ENCODE data around the gene THBS1. TPM values are rescaled to one million over a fixed set of nuclear protein-coding genes. Genes with fewer than 3 reads are reported as not detected.

The THBS1 gene
- polyA plus RNA-seq, result 10 to 100 TPM in 1 of 3 donors, 1 to 10 TPM in 2; 2.2 to 11.4 (median 9.2) TPM

- H3K36me3 Mint-ChIP-seq, result peaks cover 0 to 5% (median 0%) of the 10 kb centered on the region in 3 donors
- peaks cover 4 to 8% (median 5%) of the 10 kb centered on the region in 3 donors for H3K27me3 Mint-ChIP-seq (ENCODE audit: low read depth in 3 of 3)
- peak in 2 of 3 donors; percentile 26 to 43 for DNase-seq
- H3K9me3 Mint-ChIP-seq, result no peaks in the 10 kb centered on the region
- peak within 1 kb of the TSS; percentile 77 to 86 (median 82) for H3K4me3 Mint-ChIP-seq
- H3K27ac Mint-ChIP-seq, result peak within 1 kb of the TSS in 5 of 6 donors; percentile 22 to 72 (median 58)
- peaks cover 34 to 60% of the 10 kb centered on the region in 2 donors for H3K4me1 Mint-ChIP-seq
Observed at GRCh38 chr15:39580485-39581241, at the start of gene THBS1. Gene THBS1, plus strand, starts transcription at chr15:39581079. Its CDS starts 779 bp downstream, at chr15:39581858.

- Mint-ChIP-seq H3K4me3 (no peak overlapping the region), H3K27me3 (ENCODE audit: low read depth in 3 of 3) (peaks cover 0 to 5% (median 0%) of the 10 kb centered on the region in 3 donors), H3K36me3 (peaks cover 0 to 2% (median 0%) of the 10 kb centered on the region in 3 donors), H3K27ac (no peak overlapping the region), H3K9me3 (no peaks in the 10 kb centered on the region), H3K4me1 (peaks cover 11 to 13% of the 10 kb centered on the region in 2 donors)
- DNase-seq, result no peak
Observed at GRCh38 chr15:39534996-39535395, 45.9 kb upstream of the THBS1 start.

GRCh38 chr15:39535466-39535865, 45.4 kb upstream of the THBS1 start:
- Mint-ChIP-seq H3K9me3 (no peaks in the 10 kb centered on the region), H3K4me3 (no peak overlapping the region), H3K4me1 (peaks cover 13% of the 10 kb centered on the region in 2 donors)

GRCh38 chr15:39538936-39539335, 41.9 kb upstream of the THBS1 start:
- Mint-ChIP-seq H3K27ac (no peak overlapping the region), H3K4me1 (peaks cover 0 to 2% of the 10 kb centered on the region in 2 donors), H3K9me3 (peaks cover 0 to under 1% (median 0%) of the 10 kb centered on the region in 6 donors), H3K27me3 (ENCODE audit: low read depth in 3 of 3) (peaks cover 0 to 3% (median 0%) of the 10 kb centered on the region in 3 donors), H3K4me3 (no peak overlapping the region), H3K36me3 (peaks cover 0 to 5% (median 0%) of the 10 kb centered on the region in 3 donors)
- DNase-seq, result no peak

More at GRCh38 chr15:39535466-39535865, 45.4 kb upstream of the THBS1 start:
- Mint-ChIP-seq H3K27me3 (ENCODE audit: low read depth in 3 of 3) (peaks cover 0 to 2% (median 0%) of the 10 kb centered on the region in 3 donors), H3K36me3 (peaks cover 0 to 2% (median 0%) of the 10 kb centered on the region in 3 donors), H3K27ac (no peak overlapping the region)
- no peak for DNase-seq

GRCh38 chr15:39539466-39539865, 41.4 kb upstream of the THBS1 start:
- Mint-ChIP-seq H3K4me1 (peaks cover 0 to 2% of the 10 kb centered on the region in 2 donors), H3K36me3 (peaks cover 0 to 5% (median 0%) of the 10 kb centered on the region in 3 donors), H3K27me3 (ENCODE audit: low read depth in 3 of 3) (peaks cover 0 to 1% (median 0%) of the 10 kb centered on the region in 3 donors), H3K4me3 (no peak overlapping the region), H3K27ac (no peak overlapping the region), H3K9me3 (peaks cover 0 to 2% (median 0%) of the 10 kb centered on the region in 6 donors)
- no peak for DNase-seq

DNA sequence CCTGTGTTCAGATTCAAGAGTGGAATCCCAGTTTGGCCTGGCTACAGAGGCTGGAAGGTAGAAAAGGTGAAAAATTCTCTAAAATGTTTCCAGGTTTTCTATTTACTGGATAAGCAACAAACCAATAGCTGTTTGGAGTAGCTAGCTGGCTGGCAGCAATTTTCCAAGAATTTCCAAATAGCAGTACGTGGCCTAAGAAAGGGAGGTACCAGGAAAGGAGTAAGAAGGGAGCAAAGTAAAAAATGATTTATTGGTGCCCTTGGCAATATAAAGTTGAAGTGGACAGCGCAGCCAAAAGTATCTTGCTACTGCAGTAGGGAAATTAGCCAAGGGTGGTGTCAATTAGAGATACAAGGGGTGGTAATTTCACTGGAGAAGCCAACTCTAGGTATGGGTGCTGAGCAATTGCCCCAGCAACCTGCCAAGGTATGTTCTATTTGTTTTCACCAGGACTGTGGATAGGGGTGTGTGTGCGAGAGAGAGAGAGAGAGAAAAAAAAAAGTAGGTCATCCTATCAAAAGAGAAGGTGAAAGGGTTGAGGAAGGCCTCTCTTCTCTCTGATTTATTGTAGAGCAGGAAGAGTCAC, 40.8 kb upstream of the THBS1 start:
- Mint-ChIP-seq H3K4me3 (no peak overlapping the region), H3K27me3 (ENCODE audit: low read depth in 3 of 3) (peaks cover 0 to 4% (median 3%) of the 10 kb centered on the region in 3 donors), H3K36me3 (peaks cover 3 to 6% (median 5%) of the 10 kb centered on the region in 3 donors), H3K4me1 (peaks cover 0 to 2% of the 10 kb centered on the region in 2 donors), H3K27ac (no peak overlapping the region), H3K9me3 (peaks cover 1 to 6% (median 6%) of the 10 kb centered on the region in 6 donors)
- no peak for DNase-seq

- H3K9me3 Mint-ChIP-seq, result peaks cover 3 to 15% (median 12%) of the 10 kb centered on the region in 6 donors
- H3K4me3 Mint-ChIP-seq, result no peak overlapping the region
- no peak overlapping the region for H3K27ac Mint-ChIP-seq
- H3K36me3 Mint-ChIP-seq, result peaks cover 3 to 9% (median 6%) of the 10 kb centered on the region in 3 donors
- DNase-seq, result no peak
- H3K27me3 Mint-ChIP-seq (ENCODE audit: low read depth in 3 of 3), result peaks cover 0 to 4% (median 4%) of the 10 kb centered on the region in 3 donors
- peaks cover 0 to 2% of the 10 kb centered on the region in 2 donors for H3K4me1 Mint-ChIP-seq
Observed at GRCh38 chr15:39542385-39543065, 38.4 kb upstream of the THBS1 start.

DNA sequence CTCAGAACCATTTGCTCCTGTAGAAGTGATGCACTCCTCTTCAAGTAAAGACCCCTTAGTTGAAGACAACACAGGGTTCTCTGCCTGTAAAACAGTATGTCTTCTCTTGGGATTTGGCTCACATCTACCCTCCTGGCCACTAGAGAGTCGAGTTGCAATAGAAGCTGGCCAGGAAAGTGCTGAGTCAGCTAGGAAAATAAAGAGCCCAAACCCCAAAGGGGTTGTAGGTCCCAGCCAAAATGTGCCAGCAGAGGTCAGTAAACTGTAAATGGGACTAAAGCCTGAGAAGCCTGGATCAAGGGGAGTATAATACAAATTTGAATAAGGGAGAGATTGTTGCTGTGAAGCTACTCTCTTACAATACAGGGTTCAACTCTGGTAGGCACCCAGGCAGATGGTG, 37.2 kb upstream of the THBS1 start:
- H3K27me3 Mint-ChIP-seq (ENCODE audit: low read depth in 3 of 3), result peaks cover 0 to 4% (median 4%) of the 10 kb centered on the region in 3 donors

DNA sequence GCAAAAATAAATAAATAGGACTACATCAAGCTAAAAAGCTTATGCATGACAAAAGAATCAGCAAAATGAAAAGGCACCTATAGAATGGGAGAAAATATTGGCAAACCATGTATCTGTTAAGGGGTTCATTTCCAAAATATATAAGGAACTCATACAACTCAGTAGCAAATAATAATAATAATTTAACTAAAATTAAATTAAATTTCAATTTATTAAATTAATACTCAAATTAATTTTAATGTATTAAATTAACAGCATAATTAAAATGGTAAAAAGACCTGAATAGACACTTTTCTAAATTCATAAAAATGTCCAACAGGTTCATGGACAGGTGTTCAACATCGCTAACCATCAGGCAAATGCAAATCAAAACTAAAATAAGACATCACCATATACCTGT, 34.0 kb upstream of the THBS1 start:
- DNase-seq, result no peak
- H3K4me1 Mint-ChIP-seq, result peaks cover 0 to 1% of the 10 kb centered on the region in 2 donors
- peaks cover 4 to 8% (median 5%) of the 10 kb centered on the region in 3 donors for H3K27me3 Mint-ChIP-seq (ENCODE audit: low read depth in 3 of 3)
- H3K27ac Mint-ChIP-seq, result no peak overlapping the region
- H3K4me3 Mint-ChIP-seq, result no peak overlapping the region
- peaks cover 3 to 6% (median 3%) of the 10 kb centered on the region in 3 donors for H3K36me3 Mint-ChIP-seq
- peaks cover 3 to 15% (median 12%) of the 10 kb centered on the region in 6 donors for H3K9me3 Mint-ChIP-seq

More for the DNA sequence above, 37.2 kb upstream of the THBS1 start:
- Mint-ChIP-seq H3K36me3 (peaks cover 3 to 9% (median 6%) of the 10 kb centered on the region in 3 donors), H3K4me1 (peaks cover 0 to 2% of the 10 kb centered on the region in 2 donors), H3K27ac (no peak overlapping the region), H3K4me3 (no peak overlapping the region), H3K9me3 (peaks cover 3 to 15% (median 12%) of the 10 kb centered on the region in 6 donors)
- no peak for DNase-seq

DNA sequence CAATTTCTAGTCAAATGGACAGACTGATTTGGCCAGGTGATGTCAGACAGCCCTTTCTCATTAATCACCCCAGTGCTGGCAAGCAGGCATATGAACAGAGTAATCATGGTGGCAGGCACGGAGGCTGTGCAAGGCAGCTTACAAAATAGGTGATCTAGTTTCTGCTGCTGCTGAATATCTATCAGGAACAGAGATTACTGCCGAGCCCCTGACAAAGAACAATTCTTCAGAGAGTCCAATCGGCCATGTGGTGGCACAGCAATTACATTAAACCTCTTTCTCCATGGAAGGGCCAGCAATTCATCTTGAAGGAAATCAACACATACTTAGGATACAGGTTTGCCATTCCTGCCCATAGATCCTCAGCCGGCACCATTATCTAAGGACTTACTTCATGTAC, 32.3 kb upstream of the THBS1 start:
- Mint-ChIP-seq H3K36me3 (peaks cover 3 to 6% (median 3%) of the 10 kb centered on the region in 3 donors), H3K4me1 (peaks cover 5 to 18% of the 10 kb centered on the region in 2 donors), H3K27me3 (ENCODE audit: low read depth in 3 of 3) (peaks cover 6 to 9% (median 8%) of the 10 kb centered on the region in 3 donors), H3K27ac (no peak overlapping the region), H3K9me3 (peaks cover 3 to 15% (median 12%) of the 10 kb centered on the region in 6 donors), H3K4me3 (no peak overlapping the region)
- no peak for DNase-seq

DNA sequence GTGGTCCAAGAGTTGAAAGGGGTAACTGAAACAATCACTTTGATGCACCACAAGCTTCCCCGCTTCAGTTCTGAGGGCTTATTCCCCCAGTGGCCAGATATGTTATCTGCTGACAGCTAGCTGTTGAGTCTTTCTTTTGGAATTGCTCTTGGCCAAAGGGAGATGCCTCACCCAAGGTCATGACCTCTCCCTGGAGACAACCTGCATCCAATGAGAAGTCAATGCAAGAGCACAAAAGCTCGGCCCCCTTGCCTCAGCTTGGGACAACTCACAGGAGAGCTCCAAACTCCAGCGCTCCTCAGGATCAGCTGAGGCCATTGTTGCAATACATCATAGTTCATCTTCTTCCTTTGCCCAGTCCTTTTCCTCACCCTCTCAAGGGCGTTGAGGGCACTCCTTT, 31.0 kb upstream of the THBS1 start:
- Mint-ChIP-seq H3K4me3 (no peak overlapping the region), H3K4me1 (peaks cover 5 to 18% of the 10 kb centered on the region in 2 donors), H3K27me3 (ENCODE audit: low read depth in 3 of 3) (peaks cover 5 to 8% (median 7%) of the 10 kb centered on the region in 3 donors), H3K27ac (no peak overlapping the region), H3K36me3 (peaks cover 0 to 3% (median 2%) of the 10 kb centered on the region in 3 donors), H3K9me3 (peaks cover 3 to 10% (median 8%) of the 10 kb centered on the region in 6 donors)
- no peak for DNase-seq

- Mint-ChIP-seq H3K27ac (no peak overlapping the region), H3K4me3 (no peak overlapping the region), H3K36me3 (no peaks in the 10 kb centered on the region), H3K9me3 (no peaks in the 10 kb centered on the region), H3K27me3 (ENCODE audit: low read depth in 3 of 3) (peaks cover 3 to 8% (median 6%) of the 10 kb centered on the region in 3 donors), H3K4me1 (peaks cover 5 to 18% of the 10 kb centered on the region in 2 donors)
- no peak for DNase-seq
Observed at GRCh38 chr15:39551476-39551875, 29.4 kb upstream of the THBS1 start.

DNA sequence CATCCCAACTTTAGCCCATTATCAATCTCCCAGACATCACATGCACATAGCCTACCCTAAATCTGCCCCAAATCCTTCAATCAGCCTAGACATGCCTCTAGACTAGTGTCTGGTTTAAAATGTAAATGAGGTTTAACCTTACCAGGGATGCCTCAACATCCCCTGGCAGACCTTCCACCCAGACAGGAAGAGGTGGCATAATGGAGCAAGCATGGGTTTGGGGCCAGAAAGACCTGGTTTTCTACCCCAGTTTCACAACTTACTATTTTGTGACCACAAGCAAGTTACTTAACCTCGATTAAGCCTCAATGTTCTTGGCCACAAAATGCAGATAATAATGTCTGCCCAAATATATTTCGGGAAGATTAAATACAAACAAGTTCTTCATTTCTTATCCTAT, 28.3 kb upstream of the THBS1 start:
- Mint-ChIP-seq H3K9me3 (no peaks in the 10 kb centered on the region), H3K27ac (no peak overlapping the region), H3K36me3 (no peaks in the 10 kb centered on the region), H3K4me3 (no peak overlapping the region), H3K4me1 (peaks cover 5 to 18% of the 10 kb centered on the region in 2 donors), H3K27me3 (ENCODE audit: low read depth in 3 of 3) (peaks cover 3 to 8% (median 6%) of the 10 kb centered on the region in 3 donors)
- DNase-seq, result no peak

Data from immature natural killer cell (primary cell).